Trophoblast cell (in vitro differentiated cells and primary cell): ENCODE measurements around the gene PSPC1.

Experiments used
- DNase-seq, 2 donors: peaks; one replicate each; pipeline ENCODE4 v3.0.0-alpha.2; 2016
- H2AFZ ChIP-seq: 2 replicates; pipeline ENCODE4 v1.6.1; 2013; ENCODE audit warnings: low read length, moderate library complexity, mild to moderate bottlenecking; ENCODE audit not compliant: insufficient read depth, poor library complexity
- H2AK5ac ChIP-seq: 2 replicates; pipeline ENCODE4 v1.6.1; 2013; ENCODE audit warnings: mild to moderate bottlenecking, low read length
- H2BK120ac ChIP-seq: 2 replicates; pipeline ENCODE4 v1.6.1; 2013; ENCODE audit warnings: low read length, mild to moderate bottlenecking, moderate library complexity; ENCODE audit not compliant: insufficient read depth, poor library complexity
- H2BK12ac ChIP-seq: 2 replicates; pipeline ENCODE4 v1.6.1; 2013; ENCODE audit warnings: mild to moderate bottlenecking, low read length, moderate library complexity
- H2BK5ac ChIP-seq: 2 replicates; pipeline ENCODE4 v1.6.1; 2013; ENCODE audit warnings: low read length, low read depth, moderate library complexity, mild to moderate bottlenecking; ENCODE audit not compliant: poor library complexity
- H3K14ac ChIP-seq: 2 replicates; pipeline ENCODE4 v1.6.1; 2013; ENCODE audit warnings: mild to moderate bottlenecking, low read length
- H3K18ac ChIP-seq: 2 replicates; pipeline ENCODE4 v1.6.1; 2013; ENCODE audit warnings: mild to moderate bottlenecking, low read length
- H3K23ac ChIP-seq: 2 replicates; pipeline ENCODE4 v1.6.1; 2013; ENCODE audit warnings: low read length
- H3K27ac ChIP-seq: 2 replicates; pipeline ENCODE4 v1.5.1; 2013; ENCODE audit warnings: low read depth, mild to moderate bottlenecking, inconsistent platforms, low read length, moderate library complexity
- H3K27me3 ChIP-seq: 2 replicates; pipeline ENCODE4 v1.6.1; 2013; ENCODE audit warnings: inconsistent platforms, mild to moderate bottlenecking, low read length, moderate library complexity; ENCODE audit not compliant: insufficient read depth
- H3K36me3 ChIP-seq, 2 experiments: 1 replicate in 1 of 2; 2 replicates in 1 of 2; pipeline ENCODE4 v1.6.1; 2013; ENCODE audit warnings: low read length in 2 of 2, mild to moderate bottlenecking in 2 of 2, moderate library complexity in 1 of 2; ENCODE audit not compliant: insufficient read depth in 2 of 2, control insufficient read depth in 1 of 2
- H3K4ac ChIP-seq: 2 replicates; pipeline ENCODE4 v1.6.1; 2013; ENCODE audit warnings: low read depth, mild to moderate bottlenecking, low read length, moderate library complexity
- H3K4me1 ChIP-seq, 2 experiments: 1 replicate in 1 of 2; 2 replicates in 1 of 2; pipeline ENCODE4 v1.6.1; 2013; ENCODE audit warnings: low read length in 2 of 2, mild to moderate bottlenecking in 2 of 2, moderate library complexity in 1 of 2; ENCODE audit not compliant: insufficient read depth in 2 of 2, control insufficient read depth in 1 of 2
- H3K4me2 ChIP-seq: 2 replicates; pipeline ENCODE4 v1.6.1; 2013; ENCODE audit warnings: inconsistent platforms, mild to moderate bottlenecking, low read length, moderate library complexity
- H3K4me3 ChIP-seq: 2 replicates; pipeline ENCODE4 v1.5.1; 2013; ENCODE audit warnings: mild to moderate bottlenecking, low read depth, low read length, inconsistent platforms
- H3K79me1 ChIP-seq: one replicate; pipeline ENCODE4 v1.6.1; 2013; ENCODE audit warnings: low read length
- H3K79me2 ChIP-seq: 2 replicates; pipeline ENCODE4 v1.6.1; 2013; ENCODE audit warnings: low read length, mild to moderate bottlenecking; ENCODE audit not compliant: control insufficient read depth, insufficient read depth, poor library complexity
- H3K9ac ChIP-seq: 2 replicates; pipeline ENCODE4 v1.6.1; 2013; ENCODE audit warnings: mild to moderate bottlenecking, low read length
- H3K9me3 ChIP-seq: 2 replicates; pipeline ENCODE4 v1.6.1; 2013; ENCODE audit warnings: low read depth, mild to moderate bottlenecking, control low read depth, inconsistent platforms, low read length; ENCODE audit not compliant: insufficient read depth
- H4K12ac ChIP-seq: 2 replicates; pipeline ENCODE4 v1.6.1; 2013; ENCODE audit warnings: low read depth, mild to moderate bottlenecking, low read length, moderate library complexity
- H4K8ac ChIP-seq: 2 replicates; pipeline ENCODE4 v1.6.1; 2013; ENCODE audit warnings: low read depth, mild to moderate bottlenecking, low read length, moderate library complexity
- H4K91ac ChIP-seq: one replicate; pipeline ENCODE4 v1.6.1; 2013; ENCODE audit warnings: low read depth, mild to moderate bottlenecking, low read length, moderate library complexity
- whole genome bisulfite sequencing: extraction: QIAGEN DNeasy Blood & Tissue Kit; methylation state at CpG from one replicate; pipeline ENCODE4 v1.1.7; 2013; ENCODE audit warnings: missing lambda C conversion rate; ENCODE audit not compliant: insufficient read length, insufficient coverage; ENCODE audit errors: extremely low coverage; 5-methylcytosine and 5-hydroxymethylcytosine counted together

PSPC1 gene

DNA sequence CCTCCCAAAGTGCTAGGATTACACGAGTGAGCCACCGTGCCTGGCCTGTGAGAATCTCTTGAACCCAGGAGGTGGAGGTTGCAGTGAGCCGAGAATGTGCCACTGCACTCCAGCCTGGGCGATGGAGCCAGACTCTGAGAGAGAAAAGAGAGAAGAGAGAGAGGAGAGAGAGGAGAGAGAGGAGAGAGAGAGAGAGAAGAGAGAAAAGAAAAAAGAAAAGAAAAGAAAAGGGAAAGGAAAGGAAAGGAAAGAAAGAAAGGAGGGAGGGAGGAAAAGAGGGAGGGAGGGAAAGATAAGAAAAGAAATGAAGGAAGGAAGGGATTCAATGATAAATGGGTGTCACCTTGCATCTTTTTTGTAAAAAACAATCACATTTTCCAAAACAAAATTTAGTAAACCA is 23.0 kb upstream of the PSPC1 start:
- Histone ChIP-seq H2AK5ac (no peak overlapping the region), H3K9ac (no peak overlapping the region), H2BK12ac (no peak overlapping the region), H4K12ac (no peak overlapping the region), H3K4ac (no peak overlapping the region), H3K4me2 (no peak overlapping the region), H3K9me3 (no peaks in the 10 kb centered on the region), H3K18ac (no peak overlapping the region), H3K36me3 (peaks cover 0 to 2% of the 10 kb centered on the region in 2 experiments), H2BK5ac (no peak overlapping the region), H3K27me3 (no peaks in the 10 kb centered on the region), H3K79me2 (no peaks in the 10 kb centered on the region), H4K91ac (no peak overlapping the region), H3K4me3 (no peak overlapping the region), H3K27ac (no peak overlapping the region), H3K4me1 (no peaks in the 10 kb centered on the region), H3K14ac (no peak overlapping the region), H2AFZ (no peak overlapping the region), H4K8ac (no peak overlapping the region), H2BK120ac (no peak overlapping the region), H3K23ac (no peak overlapping the region), H3K79me1 (no peaks in the 10 kb centered on the region)
- no CpG with 5 or more reads among the region's 4 CpGs for WGBS
- no peak for DNase-seq

DNA sequence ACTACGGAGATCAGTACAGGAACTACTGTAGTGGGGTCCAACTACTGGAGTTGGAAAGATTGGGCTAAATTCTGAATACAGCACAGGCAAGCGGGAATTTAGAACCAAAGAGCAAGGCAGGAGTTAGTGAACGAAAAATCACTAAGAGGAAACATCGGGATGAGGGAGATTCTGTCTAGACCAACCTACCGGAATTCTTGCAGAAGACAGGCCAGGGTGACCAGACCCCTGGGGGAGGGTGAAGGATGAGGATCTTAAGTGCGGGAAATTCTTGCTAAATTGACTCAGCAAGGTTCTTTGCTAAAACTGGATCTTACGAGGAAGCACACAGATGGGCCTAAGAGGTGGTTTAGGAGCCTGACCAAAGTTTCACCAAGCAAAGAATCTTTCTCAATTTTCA is 13.2 kb upstream of the PSPC1 start:
- peak overlapping the region; percentile 2 for H4K91ac ChIP-seq
- no CpG with 5 or more reads among the region's 7 CpGs for WGBS
- H3K79me1 ChIP-seq, result peaks cover 23% of the 10 kb centered on the region
- no peak overlapping the region for H2AFZ ChIP-seq
- H3K23ac ChIP-seq, result no peak overlapping the region
- no peaks in the 10 kb centered on the region for H3K27me3 ChIP-seq
- H4K8ac ChIP-seq, result no peak overlapping the region
- H3K9me3 ChIP-seq, result no peaks in the 10 kb centered on the region
- H3K36me3 ChIP-seq, result no peaks in the 10 kb centered on the region
- H3K4me1 ChIP-seq, result peaks cover 8 to 9% of the 10 kb centered on the region in 2 experiments
- H2BK120ac ChIP-seq, result peak overlapping the region; percentile 26
- peak; percentile 78 to 86 for DNase-seq
- no peak overlapping the region for H3K4me2 ChIP-seq
- H4K12ac ChIP-seq, result no peak overlapping the region
- H2BK12ac ChIP-seq, result no peak overlapping the region
- no peak overlapping the region for H3K9ac ChIP-seq
- H3K18ac ChIP-seq, result no peak overlapping the region
- H2BK5ac ChIP-seq, result peak overlapping the region; percentile 42
- no peak overlapping the region for H2AK5ac ChIP-seq
- peak overlapping the region; percentile 91 for H3K27ac ChIP-seq
- no peak overlapping the region for H3K4me3 ChIP-seq
- H3K14ac ChIP-seq, result no peak overlapping the region
- H3K4ac ChIP-seq, result no peak overlapping the region
- H3K79me2 ChIP-seq, result peaks cover 3% of the 10 kb centered on the region

DNA sequence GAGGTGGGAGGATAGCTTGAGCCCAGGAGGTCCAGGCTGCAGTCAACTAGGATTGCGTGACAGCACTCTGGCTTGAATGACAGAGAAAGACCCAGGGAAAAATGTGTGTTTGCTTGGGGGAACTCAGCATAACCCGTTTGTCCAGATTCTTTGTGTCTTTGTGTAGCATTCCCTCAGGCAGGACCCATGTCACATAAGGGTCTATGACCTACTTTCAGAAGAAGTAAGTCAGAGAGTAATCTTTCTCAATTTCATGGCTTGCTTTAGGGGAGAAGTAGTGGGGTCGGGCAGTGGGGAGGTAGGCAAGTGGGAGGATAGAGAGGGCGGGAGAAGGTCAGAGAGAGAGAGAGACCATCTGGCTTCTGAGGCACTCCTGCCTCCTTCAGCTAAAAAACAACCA is 11.9 kb upstream of the PSPC1 start:
- peak overlapping the region; percentile 89 for H2BK5ac ChIP-seq
- H4K8ac ChIP-seq, result no peak overlapping the region
- peak overlapping the region; percentile 66 for H3K4me2 ChIP-seq
- H3K27me3 ChIP-seq, result no peaks in the 10 kb centered on the region
- no peak overlapping the region for H2BK120ac ChIP-seq
- no peak overlapping the region for H2AFZ ChIP-seq
- no CpG with 5 or more reads among the region's 4 CpGs for WGBS
- peaks cover 8 to 9% of the 10 kb centered on the region in 2 experiments for H3K4me1 ChIP-seq
- H3K23ac ChIP-seq, result no peak overlapping the region
- no peak overlapping the region for H3K4me3 ChIP-seq
- no peak overlapping the region for H3K18ac ChIP-seq
- H2AK5ac ChIP-seq, result no peak overlapping the region
- H3K79me2 ChIP-seq, result peaks cover 3% of the 10 kb centered on the region
- peak; percentile 99 to 100 for DNase-seq
- no peaks in the 10 kb centered on the region for H3K36me3 ChIP-seq
- H2BK12ac ChIP-seq, result no peak overlapping the region
- no peak overlapping the region for H3K4ac ChIP-seq
- peak overlapping the region; percentile 49 for H4K91ac ChIP-seq
- H3K79me1 ChIP-seq, result peaks cover 23% of the 10 kb centered on the region
- H3K14ac ChIP-seq, result peak overlapping the region; percentile 68
- peak overlapping the region; percentile 91 for H3K27ac ChIP-seq
- H3K9ac ChIP-seq, result no peak overlapping the region
- no peak overlapping the region for H4K12ac ChIP-seq
- H3K9me3 ChIP-seq, result no peaks in the 10 kb centered on the region

DNA sequence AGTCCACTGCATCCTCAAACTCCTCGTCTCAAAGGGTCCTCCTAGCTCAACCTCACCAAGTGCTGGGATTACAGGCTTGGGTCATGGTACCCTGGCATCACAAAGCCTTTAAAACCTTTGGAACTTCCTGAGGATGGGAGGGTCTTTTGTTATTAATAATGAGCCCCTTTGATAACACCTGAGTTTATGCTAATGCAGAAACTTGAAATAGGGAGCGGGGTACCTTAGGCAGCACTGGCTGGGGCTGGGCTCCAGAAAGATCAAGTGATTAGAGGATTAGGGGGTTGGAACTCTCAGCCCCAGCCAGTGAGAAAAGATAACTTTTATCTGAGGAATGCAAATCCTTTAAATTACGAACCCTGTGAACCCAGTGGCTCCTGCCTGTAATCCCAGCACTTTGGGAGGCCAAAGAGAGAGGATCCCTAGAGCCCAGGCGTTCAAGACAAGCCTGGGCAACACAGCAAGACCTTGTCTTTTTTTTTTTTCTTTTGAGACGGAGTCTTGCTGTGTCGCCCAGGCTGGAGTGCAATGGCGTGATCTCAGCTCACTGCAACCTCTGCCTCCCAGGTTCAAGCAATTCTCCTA is 9.3 kb upstream of the PSPC1 start:
- Histone ChIP-seq H3K9ac (no peak overlapping the region), H4K8ac (no peak overlapping the region), H2AFZ (no peak overlapping the region), H3K18ac (no peak overlapping the region), H2BK120ac (peak overlapping the region; percentile 33), H3K4ac (no peak overlapping the region), H3K27me3 (no peaks in the 10 kb centered on the region), H3K23ac (no peak overlapping the region), H3K79me2 (peaks cover 3% of the 10 kb centered on the region), H3K14ac (no peak overlapping the region), H3K9me3 (no peaks in the 10 kb centered on the region), H3K27ac (peak overlapping the region; percentile 46), H3K36me3 (no peaks in the 10 kb centered on the region), H2AK5ac (no peak overlapping the region), H4K91ac (peak overlapping the region; percentile 47), H2BK5ac (peak overlapping the region; percentile 79), H3K4me2 (no peak overlapping the region), H4K12ac (no peak overlapping the region), H3K4me1 (peaks cover 8 to 9% of the 10 kb centered on the region in 2 experiments), H3K79me1 (peaks cover 21% of the 10 kb centered on the region), H2BK12ac (peak overlapping the region; percentile 82), H3K4me3 (no peak overlapping the region)
- no peak for DNase-seq
- no CpG with 5 or more reads among the region's 7 CpGs for WGBS
